AG10803 (cell line): Measurements from ENCODE around the gene SLC12A8.
A peak's percentile ranks its signal among the peaks of the same experiment; 100 is the strongest.

Source experiments
- DNase-seq: peaks from one replicate; pipeline ENCODE4 v3.0.0; 2010; ENCODE audit warnings: low read depth
- H3K4me3 ChIP-seq: 2 replicates; pipeline ENCODE4 v1.5.1; 2011; ENCODE audit warnings: mild to moderate bottlenecking, low read length, control low read depth
- TF ChIP-seq, protein P1 (sequence below): conservative IDR thresholded peaks from 2 replicates; pipeline ENCODE4 v1.5.1; 2011; ENCODE audit warnings: mild to moderate bottlenecking, low read length, control low read depth, inconsistent platforms

SLC12A8 gene

DNA sequence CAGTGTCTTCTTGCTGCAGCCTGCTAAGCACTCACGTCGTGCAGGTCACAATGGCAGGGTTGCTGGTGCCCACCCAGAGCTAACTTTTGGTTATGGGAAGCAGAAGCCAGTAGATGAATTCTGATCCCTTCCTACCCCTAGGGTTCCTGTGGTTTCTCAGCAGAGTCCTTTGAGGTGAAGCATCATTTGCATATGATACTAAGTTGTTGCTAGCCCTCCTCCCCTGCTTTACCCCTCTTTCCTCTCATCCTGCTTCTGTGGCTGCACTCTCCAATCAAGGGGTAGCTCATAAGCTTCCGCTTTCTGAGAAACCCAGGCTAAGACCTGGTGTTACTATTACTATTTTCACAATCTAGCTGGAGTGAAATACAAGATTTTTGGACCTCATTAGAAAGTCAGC is 134.7 kb downstream of the SLC12A8 start:
- DNase-seq = no peak
- TF ChIP-seq, protein P1, sequence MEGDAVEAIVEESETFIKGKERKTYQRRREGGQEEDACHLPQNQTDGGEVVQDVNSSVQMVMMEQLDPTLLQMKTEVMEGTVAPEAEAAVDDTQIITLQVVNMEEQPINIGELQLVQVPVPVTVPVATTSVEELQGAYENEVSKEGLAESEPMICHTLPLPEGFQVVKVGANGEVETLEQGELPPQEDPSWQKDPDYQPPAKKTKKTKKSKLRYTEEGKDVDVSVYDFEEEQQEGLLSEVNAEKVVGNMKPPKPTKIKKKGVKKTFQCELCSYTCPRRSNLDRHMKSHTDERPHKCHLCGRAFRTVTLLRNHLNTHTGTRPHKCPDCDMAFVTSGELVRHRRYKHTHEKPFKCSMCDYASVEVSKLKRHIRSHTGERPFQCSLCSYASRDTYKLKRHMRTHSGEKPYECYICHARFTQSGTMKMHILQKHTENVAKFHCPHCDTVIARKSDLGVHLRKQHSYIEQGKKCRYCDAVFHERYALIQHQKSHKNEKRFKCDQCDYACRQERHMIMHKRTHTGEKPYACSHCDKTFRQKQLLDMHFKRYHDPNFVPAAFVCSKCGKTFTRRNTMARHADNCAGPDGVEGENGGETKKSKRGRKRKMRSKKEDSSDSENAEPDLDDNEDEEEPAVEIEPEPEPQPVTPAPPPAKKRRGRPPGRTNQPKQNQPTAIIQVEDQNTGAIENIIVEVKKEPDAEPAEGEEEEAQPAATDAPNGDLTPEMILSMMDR = no peak
- H3K4me3 ChIP-seq = no peak overlapping the region

DNA sequence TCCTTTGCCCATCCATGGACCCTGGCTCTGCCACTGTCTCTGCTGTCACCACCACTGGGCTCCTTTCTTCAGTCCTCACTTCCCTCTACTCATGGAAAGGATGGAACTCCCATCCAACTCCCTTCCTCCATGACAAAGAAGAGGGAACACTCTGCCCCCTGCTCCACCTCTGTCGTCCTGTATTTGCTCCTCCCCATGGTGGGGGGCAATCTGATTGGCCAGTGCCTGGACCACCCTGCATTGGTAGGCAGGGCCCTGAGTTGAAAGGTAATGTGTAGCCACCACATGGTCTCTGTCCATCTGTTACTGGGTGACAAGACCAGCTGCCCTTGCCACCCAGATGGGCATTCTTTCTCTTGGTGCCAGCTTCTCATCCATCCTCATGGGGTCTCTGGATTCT is 136.1 kb downstream of the SLC12A8 start:
- H3K4me3 ChIP-seq = no peak overlapping the region
- TF ChIP-seq, protein P1 = no peak
- DNase-seq = no peak

DNA sequence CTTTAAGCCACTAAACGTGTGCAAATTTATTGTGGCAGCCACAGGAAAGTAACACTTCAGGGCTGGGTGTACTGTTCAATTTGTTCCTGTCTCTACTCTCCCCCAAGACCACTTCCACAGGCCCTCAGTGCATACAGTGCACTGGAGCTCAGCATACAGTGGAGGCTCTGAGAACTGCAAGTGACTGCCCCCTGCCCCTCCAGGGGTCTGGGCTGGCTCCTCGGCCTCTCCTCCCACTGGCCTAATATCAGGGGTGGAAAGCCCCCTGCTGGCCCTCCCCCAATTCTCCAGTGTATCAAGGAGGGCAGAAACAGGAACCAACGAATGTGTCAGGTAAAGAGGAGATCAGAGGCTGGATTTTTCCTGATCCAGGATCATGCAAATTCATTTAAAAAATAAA is 136.8 kb downstream of the SLC12A8 start:
- no peak overlapping the region for H3K4me3 ChIP-seq
- no peak for DNase-seq
- TF ChIP-seq, protein P1 = no peak

DNA sequence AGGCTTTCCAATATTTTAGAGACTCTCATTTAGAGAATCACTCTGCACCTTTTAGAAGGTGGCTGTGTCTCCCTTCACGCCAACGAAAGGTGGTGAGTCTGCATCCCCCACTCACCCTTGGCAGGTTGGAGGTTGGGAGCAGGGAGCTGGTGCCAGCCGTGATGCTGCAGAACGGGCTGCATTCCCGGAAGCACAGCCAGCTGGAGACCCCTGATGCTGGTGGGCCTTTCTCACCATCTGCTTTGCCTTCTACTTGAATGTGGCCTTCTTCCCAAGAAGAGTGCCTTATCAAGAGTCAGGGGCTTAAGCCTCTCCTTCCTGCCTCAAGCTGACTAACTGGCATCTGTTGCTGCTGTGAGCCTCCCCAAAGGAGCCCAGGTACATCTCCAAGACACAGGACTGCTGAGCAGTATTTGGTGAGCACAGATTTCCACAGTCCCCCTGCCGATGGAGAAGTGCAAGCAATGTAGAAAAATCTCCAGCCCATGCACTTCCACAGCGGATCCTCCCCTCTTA is 139.1 kb downstream of the SLC12A8 start:
- no peak overlapping the region for H3K4me3 ChIP-seq
- no peak for DNase-seq
- TF ChIP-seq, protein P1 = no peak

DNA sequence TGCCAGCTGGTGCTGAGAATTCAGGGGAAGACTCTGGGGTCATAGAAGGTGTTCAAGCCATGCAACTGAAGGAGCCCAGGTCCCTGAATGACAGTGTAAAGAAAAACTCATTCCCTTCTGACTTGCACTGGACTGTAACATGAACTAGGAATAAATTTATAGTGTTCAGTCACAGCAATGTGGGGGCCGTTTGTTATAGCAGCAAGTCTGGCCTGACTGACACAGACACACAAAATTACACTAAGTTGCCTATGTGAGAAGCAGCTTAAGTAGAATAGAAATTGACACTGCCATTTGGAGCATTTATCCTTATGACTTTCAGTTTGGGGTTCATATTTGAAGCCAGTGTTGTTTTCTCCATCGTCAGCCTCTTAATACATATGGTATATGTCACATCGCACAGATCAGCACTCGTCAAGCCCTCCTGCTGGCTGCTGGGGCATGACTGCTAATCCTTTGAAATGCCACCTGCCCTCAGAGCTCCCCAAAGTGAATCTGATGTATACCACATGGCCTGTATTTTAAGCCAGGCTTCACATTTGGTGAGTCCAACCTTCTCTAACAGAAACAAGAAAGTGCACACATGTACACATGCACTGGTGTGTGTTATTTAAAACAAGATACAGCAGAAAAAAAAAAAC is 139.7 kb downstream of the SLC12A8 start:
- no peak overlapping the region for H3K4me3 ChIP-seq
- no peak for DNase-seq
- TF ChIP-seq, protein P1 = no peak

DNA sequence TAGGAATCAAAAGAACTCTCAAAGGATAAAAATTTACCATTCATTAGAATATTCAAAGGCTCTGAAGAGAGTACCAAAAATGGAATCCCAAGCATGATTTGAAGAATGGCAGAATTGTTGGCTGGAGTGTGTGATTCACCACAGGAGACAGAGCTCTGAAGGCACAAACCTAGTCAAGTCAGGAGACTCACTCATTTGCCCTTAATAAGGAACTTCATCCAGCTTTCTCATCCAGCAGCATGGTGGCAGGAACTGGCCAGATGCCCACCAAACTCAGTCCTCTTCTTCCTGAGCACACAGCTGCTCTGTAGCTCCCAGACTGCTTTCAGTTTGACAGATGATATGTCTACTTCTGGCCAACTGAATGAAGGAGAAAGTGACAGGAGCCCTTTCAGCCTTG is 140.2 kb downstream of the SLC12A8 start:
- H3K4me3 ChIP-seq = no peak overlapping the region
- TF ChIP-seq, protein P1 = no peak
- peak; percentile 74 for DNase-seq

DNA sequence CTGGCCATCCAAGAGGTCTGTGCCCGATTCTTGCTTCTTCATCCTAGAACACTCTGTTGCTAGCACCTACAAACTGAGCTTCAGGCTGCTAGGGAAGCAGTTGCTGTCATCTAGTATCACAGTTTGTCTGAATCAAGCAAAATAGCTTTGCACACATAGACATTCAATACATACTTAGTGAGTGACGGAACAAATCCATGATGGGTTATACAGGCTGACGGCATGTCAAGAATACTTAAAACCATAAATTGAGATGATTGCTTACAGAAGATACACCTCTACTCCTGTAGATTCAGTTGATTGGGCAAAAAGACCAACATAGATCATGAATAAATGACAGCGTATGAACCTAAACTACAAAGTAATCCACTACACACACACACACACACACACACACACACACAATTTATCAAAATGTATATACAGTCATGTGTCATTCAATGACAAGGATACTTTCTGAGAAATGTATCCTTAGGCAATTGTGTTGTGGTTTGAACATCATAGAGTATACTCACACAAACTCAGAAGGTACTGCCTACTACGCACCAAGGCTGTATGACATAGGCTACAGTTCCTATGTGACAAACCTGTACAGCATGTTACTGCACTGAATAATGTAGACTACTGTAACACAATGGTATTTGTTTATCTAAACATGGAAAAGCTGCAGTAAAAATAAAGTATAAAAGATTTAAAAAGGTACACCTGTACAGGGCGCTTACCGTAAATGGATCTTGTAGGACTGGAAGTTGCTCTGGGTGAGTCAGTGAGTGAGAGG is 142.4 kb downstream of the SLC12A8 start:
- TF ChIP-seq, protein P1 = no peak
- DNase-seq = no peak
- no peak overlapping the region for H3K4me3 ChIP-seq
